22Rv1 (cell line): ENCODE results near the gene TMEM30A.

Experiments
- ZFX ChIP-seq: fragments of 450-650 bp; IDR thresholded peaks from 2 replicates; pipeline ENCODE4 v1.6.1; 2017; ENCODE audit warnings: antibody characterized with exemption, borderline replicate concordance
- TF ChIP-seq, protein P1 (sequence below): fragments of 450-650 bp; IDR thresholded peaks from 2 replicates; pipeline ENCODE4 v1.5.1; 2017; ENCODE audit warnings: mild to moderate bottlenecking

GRCh38 chr6:75291331-75291730 lies 6.7 kb upstream of the TMEM30A start:
- TF ChIP-seq, protein P1, sequence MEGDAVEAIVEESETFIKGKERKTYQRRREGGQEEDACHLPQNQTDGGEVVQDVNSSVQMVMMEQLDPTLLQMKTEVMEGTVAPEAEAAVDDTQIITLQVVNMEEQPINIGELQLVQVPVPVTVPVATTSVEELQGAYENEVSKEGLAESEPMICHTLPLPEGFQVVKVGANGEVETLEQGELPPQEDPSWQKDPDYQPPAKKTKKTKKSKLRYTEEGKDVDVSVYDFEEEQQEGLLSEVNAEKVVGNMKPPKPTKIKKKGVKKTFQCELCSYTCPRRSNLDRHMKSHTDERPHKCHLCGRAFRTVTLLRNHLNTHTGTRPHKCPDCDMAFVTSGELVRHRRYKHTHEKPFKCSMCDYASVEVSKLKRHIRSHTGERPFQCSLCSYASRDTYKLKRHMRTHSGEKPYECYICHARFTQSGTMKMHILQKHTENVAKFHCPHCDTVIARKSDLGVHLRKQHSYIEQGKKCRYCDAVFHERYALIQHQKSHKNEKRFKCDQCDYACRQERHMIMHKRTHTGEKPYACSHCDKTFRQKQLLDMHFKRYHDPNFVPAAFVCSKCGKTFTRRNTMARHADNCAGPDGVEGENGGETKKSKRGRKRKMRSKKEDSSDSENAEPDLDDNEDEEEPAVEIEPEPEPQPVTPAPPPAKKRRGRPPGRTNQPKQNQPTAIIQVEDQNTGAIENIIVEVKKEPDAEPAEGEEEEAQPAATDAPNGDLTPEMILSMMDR: no peak
- no peak for TF ChIP-seq ZFX
